ENCODE measurements around the gene KIF4B. TPM values are rescaled to one million over a fixed set of nuclear protein-coding genes. Genes with fewer than 3 reads are reported as not detected.

The KIF4B gene
- total RNA-seq, 1 experiment from 2014 or later = not detected

DNA sequence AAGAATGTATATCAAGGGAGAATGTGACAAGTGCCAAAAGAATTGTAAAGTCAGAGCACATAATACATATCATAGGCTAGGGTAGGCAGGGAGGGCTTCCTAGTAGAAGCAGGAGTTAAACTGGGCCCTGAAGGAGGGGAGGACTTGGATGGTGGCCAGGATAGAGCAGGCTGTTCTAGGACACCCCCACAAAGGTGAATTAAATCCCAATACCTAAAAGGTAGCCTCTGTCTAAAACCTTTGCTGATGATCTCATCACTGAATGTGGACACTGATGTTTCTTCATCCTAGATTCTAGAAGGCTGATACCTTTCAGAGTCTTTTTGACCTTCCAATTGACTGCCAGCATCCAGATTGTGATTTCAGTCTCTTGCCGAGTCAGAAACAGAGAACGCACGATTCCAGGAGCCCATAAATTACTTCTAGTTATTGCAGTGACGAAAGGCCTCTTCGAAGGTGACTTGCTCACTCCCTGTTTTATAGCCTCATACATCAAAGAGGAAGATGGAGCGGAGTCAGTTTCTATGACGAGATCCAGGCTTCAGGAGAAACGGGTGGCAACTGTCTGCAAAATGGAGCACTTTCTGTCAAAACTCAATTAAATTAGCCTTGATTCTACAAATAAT is 43.2 kb downstream of the KIF4B start:
- no peak for DNase-seq (ENCODE audit: low spot score)

DNA sequence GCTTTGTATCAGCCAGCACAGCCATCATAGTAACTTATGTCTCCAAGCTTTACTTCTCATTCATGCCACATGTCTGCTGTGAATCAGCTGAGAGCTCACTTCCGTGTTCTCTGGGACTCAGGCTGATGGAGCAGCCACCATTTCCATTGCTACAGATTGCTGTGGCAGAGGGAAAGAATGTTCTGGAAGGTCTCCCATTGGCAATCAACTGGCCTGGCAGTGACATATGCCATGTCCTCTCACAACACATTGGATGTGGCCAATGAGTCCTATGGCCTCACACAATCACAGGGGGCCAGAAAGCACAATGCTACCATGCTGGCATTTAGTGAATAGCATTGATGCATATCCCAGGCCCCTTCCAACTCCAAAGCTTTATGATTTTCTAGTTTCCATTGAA is 44.1 kb downstream of the KIF4B start:
- no peak for DNase-seq (ENCODE audit: low spot score)

DNA sequence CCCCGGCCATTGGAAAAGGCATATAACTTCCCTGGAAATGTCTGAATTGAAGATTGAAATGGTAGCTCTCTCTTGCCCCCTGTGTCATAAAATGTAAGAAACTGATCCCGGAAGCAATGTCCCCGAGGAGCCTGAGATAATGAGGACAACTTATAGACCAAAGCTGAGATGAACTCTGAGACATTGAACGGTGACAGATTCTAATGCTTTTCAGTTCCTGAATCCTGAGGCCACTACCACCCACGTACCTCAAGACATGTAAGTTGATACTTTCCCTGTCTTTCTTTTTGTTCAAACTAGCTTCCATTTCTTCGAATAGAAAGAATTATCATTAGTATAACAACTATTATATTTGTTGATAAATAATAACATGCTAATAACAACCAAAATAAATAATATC is 51.0 kb downstream of the KIF4B start:
- no peak for DNase-seq (ENCODE audit: low spot score)

DNA sequence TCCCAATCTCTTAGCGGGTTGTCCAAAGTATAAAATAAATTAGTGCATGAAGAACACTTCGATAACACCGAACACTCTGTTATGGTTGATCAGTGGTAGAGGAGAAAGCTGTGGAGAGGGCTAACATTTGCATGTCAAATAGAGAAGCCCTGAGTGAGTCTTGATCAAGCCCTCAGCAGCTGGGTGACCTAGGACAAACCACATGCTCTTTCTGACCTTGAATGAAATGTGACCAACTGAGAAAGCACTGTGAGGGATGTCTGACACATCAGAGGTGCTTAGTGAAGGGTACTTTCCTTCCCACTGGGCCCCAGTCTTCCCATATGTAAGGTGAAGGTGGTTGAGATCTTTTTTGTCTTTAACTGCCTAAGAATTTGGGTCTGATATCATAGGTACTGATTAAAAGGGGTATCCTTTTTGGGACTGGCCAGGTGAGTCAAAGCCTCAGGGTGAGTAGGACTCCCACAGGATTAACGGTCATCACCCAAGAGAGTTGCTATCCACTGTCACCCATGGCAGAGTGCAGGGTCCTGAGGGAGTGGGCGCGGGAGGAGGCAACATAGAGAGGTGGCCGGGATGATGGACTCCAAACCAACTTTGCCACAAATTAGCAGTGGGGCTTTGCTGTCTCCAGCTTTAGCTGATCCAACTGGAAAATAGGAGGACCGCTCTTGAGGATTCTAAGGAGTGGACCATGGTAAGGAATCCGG is 53.5 kb downstream of the KIF4B start:
- DNase-seq (ENCODE audit: low spot score) = no peak

Other genes starting within 250 kb of the KIF4B start
- 3.5 and 3.6 TPM in 2 replicates for gene FAXDC2, start 163.2 kb upstream of the KIF4B start, total RNA-seq (2014; rRNA removed; shearing (Covaris generic))
- 40.7 and 42.9 TPM in 2 replicates for gene CNOT8, start 155.1 kb upstream of the KIF4B start, total RNA-seq (2014; rRNA removed; shearing (Covaris generic))
- 13.4 and 14.8 TPM in 2 replicates for gene GEMIN5, start 75.5 kb upstream of the KIF4B start, total RNA-seq (2014; rRNA removed; shearing (Covaris generic))
- gene MRPL22, start 72.7 kb upstream of the KIF4B start, total RNA-seq (2014; rRNA removed; shearing (Covaris generic)) = 24.1 and 31.5 TPM in 2 replicates

Data from HT-29 (cell line).